ENCODE measurements around the gene METTL15. TPM values are rescaled to one million over a fixed set of nuclear protein-coding genes. Genes with fewer than 3 reads are reported as not detected.

Gene METTL15
- total RNA-seq, 2 donors from 2014 or later: 17.1 to 20.4 TPM

DNA sequence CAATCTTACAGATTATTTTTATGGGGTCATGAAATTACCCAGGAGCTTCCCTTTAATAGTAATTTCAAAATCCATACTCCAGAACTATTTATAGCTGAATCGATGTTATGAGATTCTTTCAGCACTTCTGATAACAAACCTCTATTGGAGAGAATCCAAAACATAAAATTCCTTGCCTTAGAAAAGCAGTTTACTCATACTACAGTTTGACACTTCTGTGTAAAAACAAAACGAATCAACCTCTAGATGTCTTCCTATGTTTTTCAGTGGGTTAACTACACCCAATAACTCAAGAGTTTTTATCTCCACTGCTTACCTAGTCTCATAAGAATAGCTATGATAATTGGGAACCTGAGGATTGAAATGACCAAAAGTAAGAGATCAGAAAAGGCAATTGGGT lies 35.9 kb upstream of the METTL15 start:
- WGBS, 2 experiments (ENCODE audit: insufficient coverage in 1 of 2, insufficient read length in 1 of 2): 90% methylated on average over 2 of the region's 2 CpGs
- no peaks in the 10 kb centered on the region for H3K9me3 Mint-ChIP-seq

DNA sequence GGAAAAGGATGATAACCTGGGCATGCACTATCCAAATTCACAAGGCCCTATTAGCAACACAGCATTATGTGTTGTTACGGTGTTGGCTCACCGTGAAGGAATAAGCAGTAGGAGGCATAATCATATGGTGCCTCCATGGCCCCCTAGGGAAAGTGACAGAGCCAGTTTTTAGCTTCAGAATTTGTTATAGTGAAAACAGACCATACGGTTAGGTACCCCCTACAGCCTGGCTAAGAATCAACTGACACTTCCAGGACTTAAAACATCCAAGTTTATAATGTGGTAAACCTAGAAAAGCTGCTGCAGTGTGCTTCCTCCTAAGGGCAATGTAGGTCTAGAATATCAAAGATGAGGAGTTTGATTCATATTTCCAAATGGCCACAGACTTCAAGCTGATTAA lies 30.7 kb upstream of the METTL15 start:
- 94 to 100% methylated on average over 1 to 3 of the region's 3 CpGs for WGBS, 2 experiments (ENCODE audit: insufficient coverage in 1 of 2, insufficient read length in 1 of 2)
- Mint-ChIP-seq H3K27me3 (ENCODE audit: insufficient read depth) (no peaks in the 10 kb centered on the region), H3K36me3 (ENCODE audit: low read depth) (peaks cover 14% of the 10 kb centered on the region), H3K27ac (no peak overlapping the region), H3K4me1 (no peaks in the 10 kb centered on the region), H3K4me3 (no peak overlapping the region), H3K9me3 (no peaks in the 10 kb centered on the region)
- H3K9me3 ChIP-seq (ENCODE audit: control insufficient read depth, low read length): no peaks in the 10 kb centered on the region
- H3K27ac ChIP-seq (ENCODE audit: low read depth, low read length): no peak overlapping the region
- no peaks in the 10 kb centered on the region for H3K27me3 ChIP-seq (ENCODE audit: control insufficient read depth, insufficient read depth, low read length, poor library complexity, severe bottlenecking)
- DNase-seq: no peak
- no peak overlapping the region for H3K9ac ChIP-seq (ENCODE audit: extremely low read depth, low read length, poor library complexity, severe bottlenecking)
- H3K4me3 ChIP-seq (ENCODE audit: low read length): no peak overlapping the region
- peaks cover 31% of the 10 kb centered on the region for H3K36me3 ChIP-seq (ENCODE audit: control insufficient read depth, insufficient read depth, low read length)
- H3K4me1 ChIP-seq (ENCODE audit: control insufficient read depth, insufficient read depth, low read length): no peaks in the 10 kb centered on the region
- TF ChIP-seq, protein P1, sequence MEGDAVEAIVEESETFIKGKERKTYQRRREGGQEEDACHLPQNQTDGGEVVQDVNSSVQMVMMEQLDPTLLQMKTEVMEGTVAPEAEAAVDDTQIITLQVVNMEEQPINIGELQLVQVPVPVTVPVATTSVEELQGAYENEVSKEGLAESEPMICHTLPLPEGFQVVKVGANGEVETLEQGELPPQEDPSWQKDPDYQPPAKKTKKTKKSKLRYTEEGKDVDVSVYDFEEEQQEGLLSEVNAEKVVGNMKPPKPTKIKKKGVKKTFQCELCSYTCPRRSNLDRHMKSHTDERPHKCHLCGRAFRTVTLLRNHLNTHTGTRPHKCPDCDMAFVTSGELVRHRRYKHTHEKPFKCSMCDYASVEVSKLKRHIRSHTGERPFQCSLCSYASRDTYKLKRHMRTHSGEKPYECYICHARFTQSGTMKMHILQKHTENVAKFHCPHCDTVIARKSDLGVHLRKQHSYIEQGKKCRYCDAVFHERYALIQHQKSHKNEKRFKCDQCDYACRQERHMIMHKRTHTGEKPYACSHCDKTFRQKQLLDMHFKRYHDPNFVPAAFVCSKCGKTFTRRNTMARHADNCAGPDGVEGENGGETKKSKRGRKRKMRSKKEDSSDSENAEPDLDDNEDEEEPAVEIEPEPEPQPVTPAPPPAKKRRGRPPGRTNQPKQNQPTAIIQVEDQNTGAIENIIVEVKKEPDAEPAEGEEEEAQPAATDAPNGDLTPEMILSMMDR (conservative IDR thresholded peaks at IDR 0.05): no peak

More for the DNA sequence above, 35.9 kb upstream of the METTL15 start:
- Histone ChIP-seq H3K27me3 (ENCODE audit: control insufficient read depth, insufficient read depth, low read length, poor library complexity, severe bottlenecking) (no peaks in the 10 kb centered on the region), H3K27ac (ENCODE audit: low read depth, low read length) (no peak overlapping the region), H3K9me3 (ENCODE audit: control insufficient read depth, low read length) (no peaks in the 10 kb centered on the region), H3K4me3 (ENCODE audit: low read length) (no peak overlapping the region), H3K36me3 (ENCODE audit: control insufficient read depth, insufficient read depth, low read length) (peaks cover 18% of the 10 kb centered on the region), H3K4me1 (ENCODE audit: control insufficient read depth, insufficient read depth, low read length) (no peaks in the 10 kb centered on the region), H3K9ac (ENCODE audit: extremely low read depth, low read length, poor library complexity, severe bottlenecking) (no peak overlapping the region)
- Mint-ChIP-seq H3K4me3 (no peak overlapping the region), H3K27me3 (ENCODE audit: insufficient read depth) (no peaks in the 10 kb centered on the region), H3K4me1 (no peaks in the 10 kb centered on the region), H3K36me3 (ENCODE audit: low read depth) (peaks cover 14% of the 10 kb centered on the region), H3K27ac (no peak overlapping the region)
- TF ChIP-seq, protein P1 (conservative IDR thresholded peaks at IDR 0.05): no peak
- no peak for DNase-seq

DNA sequence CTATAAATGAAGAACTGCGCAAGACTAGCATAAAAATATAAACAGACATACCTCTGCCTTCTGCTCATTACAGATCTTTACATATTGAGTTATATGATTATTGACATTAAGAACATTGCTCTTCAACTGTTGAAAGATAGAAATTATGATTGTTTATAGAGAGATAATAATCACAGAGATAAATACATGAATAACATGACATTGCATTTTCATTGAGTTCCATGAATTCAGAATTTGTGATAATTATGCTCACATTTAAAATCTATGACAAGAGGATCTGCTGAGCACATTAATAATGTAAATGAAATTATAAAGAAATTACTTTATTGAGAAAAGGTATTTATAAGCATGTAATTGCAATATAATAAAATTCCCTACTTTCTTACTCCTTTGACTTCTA lies 25.1 kb upstream of the METTL15 start:
- Mint-ChIP-seq H3K27me3 (ENCODE audit: insufficient read depth) (no peaks in the 10 kb centered on the region), H3K9me3 (no peaks in the 10 kb centered on the region), H3K4me1 (no peaks in the 10 kb centered on the region), H3K36me3 (ENCODE audit: low read depth) (peaks cover 11% of the 10 kb centered on the region), H3K4me3 (no peak overlapping the region), H3K27ac (no peak overlapping the region)
- Histone ChIP-seq H3K4me3 (ENCODE audit: low read length) (no peak overlapping the region), H3K27ac (ENCODE audit: low read depth, low read length) (no peak overlapping the region), H3K9ac (ENCODE audit: extremely low read depth, low read length, poor library complexity, severe bottlenecking) (no peak overlapping the region), H3K27me3 (ENCODE audit: control insufficient read depth, insufficient read depth, low read length, poor library complexity, severe bottlenecking) (no peaks in the 10 kb centered on the region), H3K9me3 (ENCODE audit: control insufficient read depth, low read length) (no peaks in the 10 kb centered on the region), H3K4me1 (ENCODE audit: control insufficient read depth, insufficient read depth, low read length) (no peaks in the 10 kb centered on the region), H3K36me3 (ENCODE audit: control insufficient read depth, insufficient read depth, low read length) (peaks cover 41% of the 10 kb centered on the region)
- no peak for DNase-seq
- TF ChIP-seq, protein P1 (conservative IDR thresholded peaks at IDR 0.05): no peak
- WGBS, 2 experiments (ENCODE audit: insufficient coverage in 1 of 2, insufficient read length in 1 of 2): no CpG with 5 or more reads among the region's 1 CpG
